A549 (cell line): ENCODE data around the gene COL15A1. TPM values are rescaled to one million over a fixed set of nuclear protein-coding genes. Genes with fewer than 3 reads are reported as not detected.

Experiments
- ATAC-seq, 2 experiments: fragments of 200-7000 bp in 1 of 2; fragments of >200 bp in 1 of 2; cut with Nextera tagmentation in 1 of 2; cut with Tn5 transposase in 1 of 2; 3 replicates each; pipeline versions ENCODE4 v1.8.0 to v1.9.1; 2018 to 2020; ENCODE audit warnings: mild to moderate bottlenecking in 1 of 2, moderate library complexity in 1 of 2
- CTCF ChIA-PET: fragments of 300-600 bp; sonication (Branson Sonifier 250); formaldehyde crosslinking; extraction: SDS; loops from one replicate; lab custom pipeline; 2021; ENCODE audit warnings: antibody characterized with exemption, inconsistent platforms; lab: Yijun Ruan, JAX
- POLR2A ChIA-PET: fragments of 350-600 bp; formaldehyde crosslinking; extraction: SDS; loops from one replicate; lab custom pipeline; 2021; ENCODE audit warnings: antibody characterized with exemption, inconsistent platforms; lab: Yijun Ruan, JAX
- DNase-seq, 2 experiments: peaks; one replicate each; pipeline versions ENCODE4 v3.0.0 to v3.0.0-alpha.2; 2011 to 2016; ENCODE audit warnings: low read depth in 1 of 2, low spot score in 1 of 2
- FAIRE-seq: peaks from 2 replicates; lab custom pipeline; 2011; peaks lifted over from hg19 to GRCh38; lab: Jason Lieb, UNC
- H3K27ac ChIP-seq, 2 experiments: fragments of >200 bp; sonication (Bioruptor Twin); formaldehyde crosslinking; 3 replicates each; pipeline ENCODE4 v1.5.1; 2016 to 2017
- H3K4me1 ChIP-seq: fragments of >200 bp; sonication (Bioruptor Twin); formaldehyde crosslinking; 3 replicates; pipeline ENCODE4 v1.6.1; 2016
- H3K4me2 ChIP-seq: fragments of >200 bp; sonication (Bioruptor Twin); formaldehyde crosslinking; 3 replicates; pipeline ENCODE4 v1.6.1; 2016
- H3K4me3 ChIP-seq: fragments of >200 bp; sonication (Bioruptor Twin); formaldehyde crosslinking; 3 replicates; pipeline ENCODE4 v1.5.1; 2016
- H3K9me3 ChIP-seq: fragments of >200 bp; sonication (Bioruptor Twin); formaldehyde crosslinking; 3 replicates; pipeline ENCODE4 v1.6.1; 2016
- CBX2 ChIP-seq: fragments of 200-600 bp; sonication (generic); IDR thresholded peaks from 2 replicates; pipeline ENCODE4 v1.6.1; 2016; ENCODE audit warnings: low read depth, mild to moderate bottlenecking, borderline replicate concordance
- CBX8 ChIP-seq: fragments of 200-600 bp; sonication (generic); IDR thresholded peaks from 2 replicates; pipeline ENCODE4 v1.6.1; 2016
- CEBPB ChIP-seq, 2 experiments: fragments of >200 bp in 1 of 2; sonication (Bioruptor Twin) in 1 of 2; formaldehyde crosslinking in 1 of 2; IDR thresholded peaks; 2 replicates each; pipeline ENCODE4 v1.6.1; 2012 to 2016
- E2F6 ChIP-seq: IDR thresholded peaks from 2 replicates; pipeline ENCODE4 v1.6.1; 2012; ENCODE audit warnings: low read depth, borderline replicate concordance
- ELK1 ChIP-seq: fragments of 150-350 bp; IDR thresholded peaks from 2 replicates; pipeline ENCODE4 v1.6.1; 2014; ENCODE audit warnings: low read depth, mild to moderate bottlenecking, low read length
- EP300 ChIP-seq, 2 experiments: fragments of >200 bp; sonication (Bioruptor Twin); formaldehyde crosslinking; IDR thresholded peaks; 2 replicates in 1 of 2; 3 replicates in 1 of 2; pipeline ENCODE4 v1.6.1; 2016 to 2017
- FOSL2 ChIP-seq, 2 experiments: fragments of 450-650 bp in 1 of 2; fragments of >200 bp in 1 of 2; sonication (Bioruptor Twin) in 1 of 2; formaldehyde crosslinking; IDR thresholded peaks; 2 replicates each; pipeline versions ENCODE4 v1.5.0 to v1.6.1; 2016 to 2020; ENCODE audit warnings: mild to moderate bottlenecking in 1 of 2, moderate library complexity in 1 of 2
- FOXS1 ChIP-seq: fragments of 250-450 bp; sonication (Bioruptor Pico); IDR thresholded peaks from 2 replicates; pipeline ENCODE4 v1.5.0; 2020; ENCODE audit warnings: mild to moderate bottlenecking, moderate library complexity
- GATA3 ChIP-seq: IDR thresholded peaks from 2 replicates; pipeline ENCODE4 v1.6.1; 2012; ENCODE audit warnings: borderline replicate concordance
- HDAC2 ChIP-seq: fragments of 200-600 bp; sonication (generic); IDR thresholded peaks from 2 replicates; pipeline ENCODE4 v1.6.1; 2016
- HOXB13 ChIP-seq: fragments of 250-450 bp; sonication (Bioruptor Pico); IDR thresholded peaks from 2 replicates; pipeline ENCODE4 v1.5.0; 2020; ENCODE audit warnings: low read depth, mild to moderate bottlenecking, moderate library complexity
- JUN ChIP-seq, 2 experiments: fragments of >200 bp; sonication (Bioruptor Twin); formaldehyde crosslinking; IDR thresholded peaks; 2 replicates in 1 of 2; 3 replicates in 1 of 2; pipeline ENCODE4 v1.6.1; 2016 to 2017
- JUNB ChIP-seq: fragments of >200 bp; sonication (Bioruptor Twin); formaldehyde crosslinking; IDR thresholded peaks from 2 replicates; pipeline ENCODE4 v1.6.1; 2016
- KDM5A ChIP-seq: fragments of 200-600 bp; sonication (generic); IDR thresholded peaks from 2 replicates; pipeline ENCODE4 v1.6.1; 2016; ENCODE audit warnings: antibody characterized with exemption, mild to moderate bottlenecking
- NPAS2 ChIP-seq: fragments of 250-450 bp; sonication (Bioruptor Pico); IDR thresholded peaks from 2 replicates; pipeline ENCODE4 v1.8.0; 2022; ENCODE audit warnings: mild to moderate bottlenecking, moderate library complexity, borderline replicate concordance
- NR3C1 ChIP-seq: fragments of >200 bp; sonication (Bioruptor Twin); formaldehyde crosslinking; IDR thresholded peaks from 3 replicates; pipeline ENCODE4 v1.6.1; 2017
- RAD21 ChIP-seq, 2 experiments: fragments of >200 bp in 1 of 2; sonication (Bioruptor Twin) in 1 of 2; formaldehyde crosslinking in 1 of 2; IDR thresholded peaks in 1 of 2; conservative IDR thresholded peaks in 1 of 2; 2 replicates in 1 of 2; 3 replicates in 1 of 2; pipeline ENCODE4 v1.6.1; 2012 to 2018; ENCODE audit warnings: inconsistent platforms in 1 of 2
- RFX5 ChIP-seq: fragments of 450-650 bp; IDR thresholded peaks from 2 replicates; pipeline ENCODE4 v1.7.1; 2014; ENCODE audit warnings: antibody characterized with exemption, mild to moderate bottlenecking, moderate library complexity
- RNF2 ChIP-seq: fragments of 200-600 bp; sonication (generic); IDR thresholded peaks from 2 replicates; pipeline ENCODE4 v1.6.1; 2016; ENCODE audit warnings: low read depth, mild to moderate bottlenecking, antibody characterized with exemption, moderate library complexity, borderline replicate concordance
- TP53 ChIP-seq: fragments of 250-450 bp; sonication (Bioruptor Pico); IDR thresholded peaks from 2 replicates; pipeline ENCODE4 v1.5.0; 2021; ENCODE audit warnings: mild to moderate bottlenecking, moderate library complexity
- ZC3H11A ChIP-seq: fragments of 450-650 bp; IDR thresholded peaks from 2 replicates; pipeline ENCODE4 v1.6.1; 2014; ENCODE audit warnings: antibody characterized with exemption, mild to moderate bottlenecking
- ZNF302 ChIP-seq: fragments of 250-450 bp; sonication (Bioruptor Pico); IDR thresholded peaks from 2 replicates; pipeline ENCODE4 v1.9.0; 2021; ENCODE audit warnings: inconsistent platforms, mild to moderate bottlenecking, moderate library complexity
- ZSCAN20 ChIP-seq: fragments of 250-450 bp; sonication (Bioruptor Pico); IDR thresholded peaks from 2 replicates; pipeline ENCODE4 v1.8.0; 2022; ENCODE audit warnings: mild to moderate bottlenecking, moderate library complexity
- WGBS: methylation state at CpG from one replicate; pipeline ENCODE4 v1.1.6; 2017; ENCODE audit errors: missing lambda C conversion rate; 5-methylcytosine and 5-hydroxymethylcytosine counted together
- polyA plus RNA-seq, 4 experiments: library from polyadenylated mRNA; depleted of rRNA in 3 of 4; stranded (reverse); fragments of >200 nt; fragmentation: RNase III in 1 of 4; extraction: RNeasy Plus Mini Kit Qiagen cat#74134 plus additional on column Dnase treatment in 1 of 4; gene quantifications; 2 replicates in 3 of 4; 3 replicates in 1 of 4; pipeline ENCODE4 v1.2.3, GENCODE V29; 2011 to 2017
- TF ChIP-seq, protein P1 (sequence below): IDR thresholded peaks from 2 replicates; pipeline ENCODE4 v1.6.1; 2012
- TF ChIP-seq, protein P2 (sequence below): fragments of >200 bp; sonication (Bioruptor Twin); formaldehyde crosslinking; IDR thresholded peaks from 3 replicates; pipeline ENCODE4 v1.5.1; 2016

COL15A1 gene
- polyA plus RNA-seq, 2 of the 4 experiments (the other 2 are of a cell fraction), result 0.09 to 0.12 TPM

DNA sequence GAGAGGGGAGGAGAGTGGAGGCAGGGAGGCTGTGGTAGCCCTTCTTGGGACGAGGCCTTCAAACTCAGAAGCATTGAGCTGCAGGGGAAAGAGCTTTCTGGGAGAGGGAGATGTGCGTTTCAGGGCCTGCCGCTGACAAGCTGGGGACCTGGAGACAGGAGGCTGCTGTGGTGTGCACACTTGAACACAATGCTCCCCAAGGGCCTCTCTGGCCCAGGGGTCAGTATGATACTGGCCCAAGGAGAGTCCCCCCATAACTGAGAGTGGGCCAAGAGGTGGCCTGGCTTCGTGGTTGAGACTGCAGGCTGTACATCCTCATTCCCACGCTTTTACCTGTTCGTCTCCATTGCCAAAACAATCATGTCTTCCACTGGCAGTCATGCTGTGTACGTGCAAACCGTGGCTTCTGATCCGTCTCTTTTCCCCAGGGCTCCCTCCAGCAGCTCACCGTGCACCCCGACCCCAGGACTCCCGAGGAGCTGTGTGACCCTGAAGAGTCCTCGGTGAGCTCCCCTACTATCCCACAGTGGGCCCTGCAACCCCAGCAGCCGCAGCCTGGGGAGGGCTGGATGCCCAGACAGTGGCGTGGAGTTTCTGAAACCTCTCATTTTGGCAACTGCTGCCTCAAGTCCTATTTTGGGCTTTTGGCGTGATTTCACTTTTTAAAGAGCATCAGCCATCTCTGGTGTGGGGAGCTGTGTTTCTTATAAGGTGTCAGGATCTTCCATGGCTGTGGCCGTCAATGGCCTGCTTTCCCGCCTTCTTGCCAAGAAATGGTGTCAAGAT is 43.4 kb downstream of the COL15A1 start:
- CTCF ChIA-PET, result interaction anchor here (1.0 to 7.1 kb wide), 5 partner anchors 11 to 153 kb away, joined by 3 to 59 read pairs (median 7); no protein-coding TSS in a partner anchor
- FAIRE-seq (no peak), ATAC-seq (no peak), DNase-seq (no peak)
- POLR2A ChIA-PET, result no interaction called here
- no peak overlapping the region for H3K4me2 ChIP-seq
- H3K27ac ChIP-seq, result peak overlapping the region in 1 of 2 experiments; percentile 2; a peak in 1 of 6 replicates
- TF ChIP-seq NPAS2 (CRISPR knock-in tag) (no peak), FOXS1 (no peak), CBX8 (no peak), ELK1 (no peak), RFX5 (no peak), JUNB (no peak), HDAC2 (no peak), JUN (IDR thresholded peaks at IDR 0.05) (no peak)
- peaks cover 20% of the 10 kb centered on the region for H3K4me1 ChIP-seq
- H3K4me3 ChIP-seq, result no peak overlapping the region
- 74% methylated on average over 18 of the region's 18 CpGs for WGBS
- no peaks in the 10 kb centered on the region; the same call in 2 of the 3 replicates for H3K9me3 ChIP-seq

GRCh38 chr9:98989036-98990000 is 45.6 kb downstream of the COL15A1 start:
- POLR2A ChIA-PET, result interaction anchor here (1.0 to 1.7 kb wide), 2 partner anchors 11 to 115 kb away, joined by 4 to 9 read pairs; partner anchors contain the start of gene TGFBR1
- peak overlapping the region; percentile 72 to 78 for H3K27ac ChIP-seq
- peak; percentile 84 to 86 for DNase-seq
- peak overlapping the region; percentile 45 for H3K4me2 ChIP-seq
- CTCF ChIA-PET, result interaction anchor here (0.8 to 7.1 kb wide), 17 partner anchors 9 to 208 kb away, joined by 3 to 59 read pairs (median 4); partner anchors contain the start of gene GALNT12
- no peak overlapping the region for H3K4me3 ChIP-seq
- H3K4me1 ChIP-seq, result peaks cover 35% of the 10 kb centered on the region
- ATAC-seq, result peak; percentile 91 to 97
- FAIRE-seq, result peak; percentile 72
- WGBS, result 39% methylated on average over 11 of the region's 13 CpGs
- TF ChIP-seq CBX2 (no peak), CEBPB (IDR thresholded peaks at IDR 0.05) (no peak), HOXB13 (CRISPR knock-in tag) (no peak), RAD21 (conservative IDR thresholded peaks at IDR 0.05 in 1 of 2, IDR thresholded peaks at IDR 0.05 in 1 of 2) (peak in 1 of 2 experiments; percentile 38; a peak in 2 of 5 replicates), RNF2 (no peak), ZSCAN20 (CRISPR knock-in tag) (no peak), E2F6 (no peak), ZC3H11A (no peak), JUN (IDR thresholded peaks at IDR 0.05) (0 out of 5 replicates have a peak, but pooled peaks of 1 of the 2 experiments have one; percentile 22), TP53 (CRISPR knock-in tag) (no peak), FOSL2 (IDR thresholded peaks at IDR 0.05) (peak; percentile 54), FOSL2 (CRISPR knock-in tag; IDR thresholded peaks at IDR 0.05) (peak; percentile 83), ZNF302 (CRISPR knock-in tag) (no peak), FOXS1 (no peak), JUNB (peak; percentile 73), GATA3 (peak; percentile 46; the same call in 1 of the 2 replicates), NR3C1 (no peak), KDM5A (no peak), EP300 (IDR thresholded peaks at IDR 0.05) (peak in 1 of 2 experiments; percentile 33; a peak in 1 of 5 replicates)
- TF ChIP-seq, protein P1, sequence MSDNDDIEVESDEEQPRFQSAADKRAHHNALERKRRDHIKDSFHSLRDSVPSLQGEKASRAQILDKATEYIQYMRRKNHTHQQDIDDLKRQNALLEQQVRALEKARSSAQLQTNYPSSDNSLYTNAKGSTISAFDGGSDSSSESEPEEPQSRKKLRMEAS, result 0 out of 2 replicates have a peak, but pooled peaks have one; percentile 24
- TF ChIP-seq, protein P2, sequence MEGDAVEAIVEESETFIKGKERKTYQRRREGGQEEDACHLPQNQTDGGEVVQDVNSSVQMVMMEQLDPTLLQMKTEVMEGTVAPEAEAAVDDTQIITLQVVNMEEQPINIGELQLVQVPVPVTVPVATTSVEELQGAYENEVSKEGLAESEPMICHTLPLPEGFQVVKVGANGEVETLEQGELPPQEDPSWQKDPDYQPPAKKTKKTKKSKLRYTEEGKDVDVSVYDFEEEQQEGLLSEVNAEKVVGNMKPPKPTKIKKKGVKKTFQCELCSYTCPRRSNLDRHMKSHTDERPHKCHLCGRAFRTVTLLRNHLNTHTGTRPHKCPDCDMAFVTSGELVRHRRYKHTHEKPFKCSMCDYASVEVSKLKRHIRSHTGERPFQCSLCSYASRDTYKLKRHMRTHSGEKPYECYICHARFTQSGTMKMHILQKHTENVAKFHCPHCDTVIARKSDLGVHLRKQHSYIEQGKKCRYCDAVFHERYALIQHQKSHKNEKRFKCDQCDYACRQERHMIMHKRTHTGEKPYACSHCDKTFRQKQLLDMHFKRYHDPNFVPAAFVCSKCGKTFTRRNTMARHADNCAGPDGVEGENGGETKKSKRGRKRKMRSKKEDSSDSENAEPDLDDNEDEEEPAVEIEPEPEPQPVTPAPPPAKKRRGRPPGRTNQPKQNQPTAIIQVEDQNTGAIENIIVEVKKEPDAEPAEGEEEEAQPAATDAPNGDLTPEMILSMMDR, result peak; percentile 20; the same call in 1 of the 3 replicates
- TF ChIP-seq, all 56 proteins: peak for 8
- no peaks in the 10 kb centered on the region; the same call in 2 of the 3 replicates for H3K9me3 ChIP-seq
